ENCODE data around the gene CACUL1. TPM values are rescaled to one million over a fixed set of nuclear protein-coding genes. Genes with fewer than 3 reads are reported as not detected.

The CACUL1 gene
- total RNA-seq, 1 experiment from 2014 or later: 13.5 TPM

GRCh38 chr10:118732245-118733165 is 22.3 kb downstream of the CACUL1 start:
- DNase-seq (ENCODE audit: low read depth): no peak

GRCh38 chr10:118730756-118731456 is 23.9 kb downstream of the CACUL1 start:
- DNase-seq (ENCODE audit: low read depth): no peak

- no peak for DNase-seq (ENCODE audit: low read depth)
These were observed 25.0 kb downstream of the CACUL1 start for GRCh38 chr10:118729641-118730258.

GRCh38 chr10:118729200-118729599 is 25.6 kb downstream of the CACUL1 start:
- no peak for DNase-seq (ENCODE audit: low read depth)

GRCh38 chr10:118725886-118726500 is 28.8 kb downstream of the CACUL1 start:
- peak; percentile 1 for DNase-seq (ENCODE audit: low read depth)

- no peak for DNase-seq (ENCODE audit: low read depth)
These were observed 31.3 kb downstream of the CACUL1 start for GRCh38 chr10:118723466-118723865.

GRCh38 chr10:118721539-118721876 is 33.3 kb downstream of the CACUL1 start:
- no peak for DNase-seq (ENCODE audit: low read depth)

GRCh38 chr10:118720685-118721538 is 33.9 kb downstream of the CACUL1 start:
- peak; percentile 41 for DNase-seq (ENCODE audit: low read depth)

- no peak for DNase-seq (ENCODE audit: low read depth)
These were observed 40.4 kb downstream of the CACUL1 start for GRCh38 chr10:118714366-118714765.

- no peak for DNase-seq (ENCODE audit: low read depth)
These were observed 41.7 kb downstream of the CACUL1 start for GRCh38 chr10:118712930-118713634.

- no peak for DNase-seq (ENCODE audit: low read depth)
These were observed 42.7 kb downstream of the CACUL1 start for GRCh38 chr10:118712080-118712479.

GRCh38 chr10:118710487-118710886 is 44.3 kb downstream of the CACUL1 start:
- peak; percentile 36 for DNase-seq (ENCODE audit: low read depth)

GRCh38 chr10:118708571-118708970 is 46.2 kb downstream of the CACUL1 start:
- no peak for DNase-seq (ENCODE audit: low read depth)

- DNase-seq (ENCODE audit: low read depth): no peak
These were observed 50.1 kb downstream of the CACUL1 start for GRCh38 chr10:118704711-118705110.

GRCh38 chr10:118701529-118702323 is 53.0 kb downstream of the CACUL1 start:
- DNase-seq (ENCODE audit: low read depth): no peak

GRCh38 chr10:118698421-118698820 is 56.3 kb downstream of the CACUL1 start:
- DNase-seq (ENCODE audit: low read depth): peak; percentile 73

GRCh38 chr10:118694848-118695247 is 59.9 kb downstream of the CACUL1 start:
- DNase-seq (ENCODE audit: low read depth): no peak

GRCh38 chr10:118692872-118693271 is 61.9 kb downstream of the CACUL1 start:
- DNase-seq (ENCODE audit: low read depth): peak; percentile 72

GRCh38 chr10:118689070-118689858 is 65.5 kb downstream of the CACUL1 start:
- no peak for DNase-seq (ENCODE audit: low read depth)

Measured in RPMI7951 (cell line).